DND-41 (cell line): ENCODE measurements around the gene FUOM.

Experiments
- ATAC-seq: fragments of 200-7000 bp; cut with Tn5 transposase; 3 replicates; pipeline ENCODE4 v1.9.1; 2021; ENCODE audit warnings: low read depth; ENCODE audit not compliant: insufficient read depth
- DNase-seq: peaks from one replicate; pipeline ENCODE4 v3.0.0-alpha.2; 2020
- H2AFZ ChIP-seq: 2 replicates; pipeline ENCODE4 v1.6.0; 2012; ENCODE audit warnings: low read depth, low read length
- H3K27ac ChIP-seq: 2 replicates; pipeline ENCODE4 v1.5.1; 2012; ENCODE audit warnings: low read length, inconsistent platforms
- H3K27me3 ChIP-seq: fragments of 200-600 bp; sonication (generic); 2 replicates; pipeline ENCODE4 v1.6.0; 2012; ENCODE audit warnings: low read length, mild to moderate bottlenecking, inconsistent platforms; ENCODE audit not compliant: insufficient read depth, poor library complexity
- H3K36me3 ChIP-seq: 2 replicates; pipeline ENCODE4 v1.5.1; 2012; ENCODE audit warnings: low read length, inconsistent platforms; ENCODE audit not compliant: insufficient read depth
- H3K4me1 ChIP-seq: 2 replicates; pipeline ENCODE4 v1.5.1; 2012; ENCODE audit warnings: mild to moderate bottlenecking, low read length; ENCODE audit not compliant: insufficient read depth
- H3K4me2 ChIP-seq: 2 replicates; pipeline ENCODE4 v1.6.0; 2012; ENCODE audit warnings: mild to moderate bottlenecking, moderate library complexity, low read length, inconsistent platforms; ENCODE audit not compliant: insufficient read depth
- H3K4me3 ChIP-seq, 2 experiments: fragments of 200-600 bp in 1 of 2; shearing (Covaris generic) in 1 of 2; 2 replicates each; pipeline ENCODE4 v1.5.1; 2012 to 2016; ENCODE audit warnings: inconsistent platforms in 2 of 2, low read length in 2 of 2, mild to moderate bottlenecking in 2 of 2, low read depth in 1 of 2, moderate library complexity in 1 of 2
- H3K79me2 ChIP-seq: 2 replicates; pipeline ENCODE4 v1.6.0; 2012; ENCODE audit warnings: low read length, inconsistent platforms; ENCODE audit not compliant: insufficient read depth
- H3K9ac ChIP-seq: 2 replicates; pipeline ENCODE4 v1.6.0; 2012; ENCODE audit warnings: low read depth, mild to moderate bottlenecking, inconsistent platforms, low read length, moderate library complexity
- H3K9me3 ChIP-seq: 2 replicates; pipeline ENCODE4 v1.5.1; 2012; ENCODE audit warnings: low read length, moderate library complexity, mild to moderate bottlenecking, inconsistent platforms; ENCODE audit not compliant: insufficient read depth, severe bottlenecking
- H4K20me1 ChIP-seq: 2 replicates; pipeline ENCODE4 v1.6.0; 2012; ENCODE audit warnings: low read length; ENCODE audit not compliant: insufficient read depth
- CTCF ChIP-seq: IDR thresholded peaks from 2 replicates; pipeline ENCODE4 v1.5.1; 2012; ENCODE audit warnings: borderline replicate concordance, low read length, moderate library complexity, mild to moderate bottlenecking; ENCODE audit not compliant: poor library complexity, severe bottlenecking; ENCODE audit errors: extremely low read depth
- EZH2 ChIP-seq: IDR thresholded peaks from 3 replicates; pipeline ENCODE4 v1.6.1; 2012; ENCODE audit warnings: borderline replicate concordance, low read depth, mild to moderate bottlenecking, moderate library complexity, low read length, inconsistent platforms; ENCODE audit not compliant: severe bottlenecking

FUOM gene

GRCh38 chr10:133385214-133385613 is 27.4 kb upstream of the FUOM start:
- Histone ChIP-seq H3K9ac (no peak overlapping the region), H3K27me3 (no peaks in the 10 kb centered on the region), H2AFZ (no peak overlapping the region), H3K4me2 (no peak overlapping the region), H3K79me2 (no peaks in the 10 kb centered on the region), H3K9me3 (no peaks in the 10 kb centered on the region), H3K36me3 (no peaks in the 10 kb centered on the region), H3K27ac (no peak overlapping the region), H4K20me1 (no peaks in the 10 kb centered on the region), H3K4me3 (no peak overlapping the region), H3K4me1 (no peaks in the 10 kb centered on the region)
- ATAC-seq (no peak), DNase-seq (no peak)
- TF ChIP-seq CTCF, result no peak
- no peak for TF ChIP-seq EZH2

GRCh38 chr10:133384071-133384470 is 26.3 kb upstream of the FUOM start:
- no peak overlapping the region for H3K27ac ChIP-seq
- H3K79me2 ChIP-seq, result no peaks in the 10 kb centered on the region
- no peaks in the 10 kb centered on the region for H3K4me1 ChIP-seq
- no peak overlapping the region for H3K9ac ChIP-seq
- H3K9me3 ChIP-seq, result no peaks in the 10 kb centered on the region
- H4K20me1 ChIP-seq, result no peaks in the 10 kb centered on the region
- no peak overlapping the region for H2AFZ ChIP-seq
- TF ChIP-seq EZH2 (no peak), CTCF (no peak)
- no peak overlapping the region for H3K4me3 ChIP-seq
- no peak overlapping the region for H3K4me2 ChIP-seq
- ATAC-seq (no peak), DNase-seq (no peak)
- H3K27me3 ChIP-seq, result no peaks in the 10 kb centered on the region
- no peaks in the 10 kb centered on the region for H3K36me3 ChIP-seq

- Histone ChIP-seq H3K4me2 (no peak overlapping the region), H3K4me1 (peaks cover 2% of the 10 kb centered on the region), H3K9me3 (no peaks in the 10 kb centered on the region), H3K9ac (no peak overlapping the region), H3K79me2 (no peaks in the 10 kb centered on the region), H3K27me3 (no peaks in the 10 kb centered on the region), H3K4me3 (no peak overlapping the region), H3K27ac (no peak overlapping the region), H2AFZ (no peak overlapping the region), H4K20me1 (no peaks in the 10 kb centered on the region), H3K36me3 (no peaks in the 10 kb centered on the region)
- TF ChIP-seq EZH2, result no peak
- TF ChIP-seq CTCF, result no peak
- DNase-seq (no peak), ATAC-seq (no peak)
These were observed 25.7 kb upstream of the FUOM start for GRCh38 chr10:133383551-133383950.

GRCh38 chr10:133381036-133381435 is 23.2 kb upstream of the FUOM start:
- Histone ChIP-seq H3K9me3 (no peaks in the 10 kb centered on the region), H3K4me2 (no peak overlapping the region)

More at GRCh38 chr10:133381036-133381435, 23.2 kb upstream of the FUOM start:
- H2AFZ ChIP-seq, result no peak overlapping the region
- H3K27ac ChIP-seq, result no peak overlapping the region
- H3K79me2 ChIP-seq, result no peaks in the 10 kb centered on the region
- TF ChIP-seq CTCF (no peak), EZH2 (no peak)
- peaks cover 16% of the 10 kb centered on the region for H3K4me1 ChIP-seq
- DNase-seq (no peak), ATAC-seq (no peak)
- H3K4me3 ChIP-seq, result no peak overlapping the region
- no peaks in the 10 kb centered on the region for H4K20me1 ChIP-seq
- H3K9ac ChIP-seq, result no peak overlapping the region
- H3K27me3 ChIP-seq, result no peaks in the 10 kb centered on the region
- no peaks in the 10 kb centered on the region for H3K36me3 ChIP-seq
